Right renal cortex interstitium (tissue), 3 donors: ENCODE measurements around the gene PAEP. TPM values are rescaled to one million over a fixed set of nuclear protein-coding genes. Genes with fewer than 3 reads are reported as not detected.
"Not testable (repeated sequence)": the region's sequence is repeated elsewhere in the genome, so short reads cannot be mapped to it uniquely, and the experiment has no call there.

Experiments
- DNase-seq, 3 donors: peaks; one replicate each; pipeline ENCODE4 v3.0.0-alpha.2; 2013; ENCODE audit warnings: low read depth in 3 of 3, low spot score in 2 of 3
- polyA plus RNA-seq, 3 donors: library from polyadenylated mRNA; unstranded; fragments of 120-200 nt; gene quantifications; one replicate each; pipeline ENCODE4 v1.2.1, GENCODE V29; 2013; ENCODE audit not compliant: insufficient read length in 3 of 3

Gene PAEP
- polyA plus RNA-seq = under 1 TPM in 1 of 3 donors, not detected in 2; 0.28 TPM

- no peak for DNase-seq
Measured at GRCh38 chr9:135561391-135562234, at the start of gene PAEP. TSS of gene PAEP (plus strand) at chr9:135561756.

- DNase-seq = no peak
Measured at GRCh38 chr9:135512241-135512603, 49.3 kb upstream of the PAEP start.

DNA sequence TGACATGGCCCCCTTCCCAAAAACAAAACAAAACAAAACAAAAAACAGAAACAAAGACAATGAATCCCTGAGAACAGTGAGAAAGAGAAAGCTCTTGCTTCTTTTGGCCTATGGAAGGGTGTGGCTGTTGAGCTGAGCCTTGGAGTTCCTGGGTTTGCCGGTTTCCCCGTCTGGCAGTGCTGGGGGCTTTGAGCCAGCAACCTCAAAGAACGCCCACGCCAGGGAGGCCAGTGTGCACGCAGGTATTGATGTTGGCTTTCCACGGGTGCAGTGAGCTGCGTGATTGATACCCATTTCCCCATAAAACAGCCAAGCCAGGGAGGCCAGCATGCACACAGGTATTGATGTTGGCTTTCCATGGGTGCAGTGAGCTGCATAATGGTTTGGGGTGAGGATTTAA, 48.7 kb upstream of the PAEP start:
- no peak for DNase-seq

DNA sequence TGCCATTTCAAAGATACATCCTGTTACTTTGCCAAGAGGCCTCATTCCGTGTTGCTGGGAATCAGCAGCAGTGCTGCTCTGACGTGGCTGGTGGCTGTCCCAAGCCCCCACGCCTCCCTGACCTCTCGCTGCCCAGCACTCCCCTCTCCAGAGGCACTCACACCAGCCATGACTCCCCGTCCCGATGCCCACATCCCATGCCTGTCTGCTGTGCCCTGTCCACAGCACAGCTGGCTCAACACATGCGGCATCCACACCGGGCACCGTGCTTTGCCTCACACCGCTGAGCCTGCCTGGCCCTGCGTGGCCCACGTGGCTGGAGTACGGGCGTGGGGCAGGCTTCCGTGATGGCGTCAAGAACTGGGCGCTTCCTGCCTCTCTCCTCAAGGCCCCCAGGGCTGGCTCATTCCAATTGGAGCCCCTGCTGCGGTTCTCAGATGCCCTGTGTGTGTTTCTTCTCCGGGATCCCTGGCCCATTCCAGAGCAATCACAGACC, 48.2 kb upstream of the PAEP start:
- DNase-seq = no peak

DNA sequence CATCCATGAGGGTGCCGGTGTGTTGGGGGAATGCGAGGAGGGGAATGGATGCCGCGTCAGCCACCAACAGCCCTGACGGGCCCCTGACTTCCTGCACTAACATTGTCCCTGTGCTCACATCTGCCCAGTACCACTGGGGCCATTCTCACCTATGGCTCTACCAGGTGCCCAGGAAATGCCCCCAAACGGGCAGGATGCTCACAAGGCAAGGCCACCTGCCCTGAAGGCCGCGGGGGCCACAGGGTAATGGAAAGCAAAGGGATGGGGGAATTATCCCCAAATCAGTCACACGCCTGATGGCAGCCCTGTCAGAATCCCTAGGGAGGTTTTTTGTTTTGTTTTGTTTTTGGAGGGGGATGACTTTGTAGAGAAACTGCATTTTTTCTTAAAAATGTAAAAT, 47.6 kb upstream of the PAEP start:
- DNase-seq = not testable (repeated sequence)

GRCh38 chr9:135514342-135515082, 47.0 kb upstream of the PAEP start:
- DNase-seq = no peak

- DNase-seq = no peak
Measured at GRCh38 chr9:135515083-135515951, 46.2 kb upstream of the PAEP start.

GRCh38 chr9:135516132-135516860, 45.3 kb upstream of the PAEP start:
- no peak for DNase-seq

- DNase-seq = no peak
Measured at GRCh38 chr9:135517407-135517822, 44.1 kb upstream of the PAEP start.

- DNase-seq = no peak
Measured at GRCh38 chr9:135519179-135519971, 42.2 kb upstream of the PAEP start.

GRCh38 chr9:135520916-135521607, 40.5 kb upstream of the PAEP start, which contains the start of gene LCN1:
TSS of gene LCN1 (plus strand) at chr9:135521440. CDS start at chr9:135521498, 58 bp downstream.
- no peak for DNase-seq

DNA sequence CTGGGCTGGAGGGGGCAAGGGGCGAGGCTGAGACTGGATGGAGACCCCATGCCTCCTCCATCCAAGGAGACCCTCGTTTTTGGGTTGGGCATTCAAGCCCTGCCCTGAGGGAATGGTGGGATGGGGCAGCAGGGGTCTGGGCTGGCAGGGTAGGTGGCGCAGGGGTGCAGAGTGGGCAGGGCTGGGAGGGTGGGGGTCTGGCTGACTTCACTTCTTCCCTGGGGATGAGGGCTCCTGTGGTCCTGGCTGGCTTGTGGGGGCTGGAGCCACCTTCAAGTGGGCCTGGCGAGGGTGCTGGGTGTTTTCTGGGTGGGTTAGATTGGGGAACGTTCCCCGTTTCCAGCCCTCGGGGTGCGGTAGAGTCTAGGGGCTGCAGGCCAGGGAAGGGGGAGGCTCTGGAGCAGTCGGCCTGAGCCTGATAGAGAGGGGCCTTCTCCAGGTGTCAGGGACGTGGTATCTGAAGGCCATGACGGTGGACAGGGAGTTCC, 39.9 kb upstream of the PAEP start:
- DNase-seq = no peak

DNA sequence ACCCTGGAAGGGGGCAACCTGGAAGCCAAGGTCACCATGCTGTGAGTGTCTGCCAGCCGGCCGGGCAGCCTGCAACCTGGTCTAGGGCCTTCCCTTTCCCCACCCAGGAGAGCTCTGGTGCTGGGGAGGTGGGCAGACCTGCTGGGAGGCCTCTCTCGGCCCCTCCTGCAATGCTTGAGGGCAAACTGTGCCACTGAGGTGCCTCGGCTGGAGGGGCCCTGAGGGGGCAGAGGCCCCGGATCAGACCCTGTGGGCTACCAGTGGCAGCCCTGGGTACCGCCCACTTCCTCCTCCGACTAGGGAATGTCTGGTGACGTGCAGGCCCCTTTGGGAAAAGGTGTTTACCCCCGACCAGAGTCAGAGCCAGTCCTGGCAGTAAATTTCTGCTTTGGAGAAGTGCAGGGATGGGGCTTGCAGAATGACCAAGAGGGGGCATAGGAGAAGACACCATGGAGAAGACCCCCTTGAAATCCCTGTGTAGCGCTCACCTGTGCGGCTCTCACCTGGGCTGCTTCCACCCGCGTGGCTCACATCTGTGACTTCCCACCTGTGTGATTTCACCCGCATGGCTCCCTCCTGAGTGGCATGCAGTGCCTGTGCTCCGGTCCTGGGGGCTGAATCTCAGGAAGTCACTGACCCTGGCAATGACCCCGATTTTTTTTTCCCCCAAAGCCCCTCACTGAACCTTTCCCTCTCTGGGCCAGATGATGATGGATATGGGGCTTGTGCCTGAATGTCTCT, 39.2 kb upstream of the PAEP start:
- no peak for DNase-seq

GRCh38 chr9:135522931-135523330, 38.6 kb upstream of the PAEP start:
- DNase-seq = no peak

GRCh38 chr9:135523521-135524129, 37.9 kb upstream of the PAEP start:
- DNase-seq = no peak

DNA sequence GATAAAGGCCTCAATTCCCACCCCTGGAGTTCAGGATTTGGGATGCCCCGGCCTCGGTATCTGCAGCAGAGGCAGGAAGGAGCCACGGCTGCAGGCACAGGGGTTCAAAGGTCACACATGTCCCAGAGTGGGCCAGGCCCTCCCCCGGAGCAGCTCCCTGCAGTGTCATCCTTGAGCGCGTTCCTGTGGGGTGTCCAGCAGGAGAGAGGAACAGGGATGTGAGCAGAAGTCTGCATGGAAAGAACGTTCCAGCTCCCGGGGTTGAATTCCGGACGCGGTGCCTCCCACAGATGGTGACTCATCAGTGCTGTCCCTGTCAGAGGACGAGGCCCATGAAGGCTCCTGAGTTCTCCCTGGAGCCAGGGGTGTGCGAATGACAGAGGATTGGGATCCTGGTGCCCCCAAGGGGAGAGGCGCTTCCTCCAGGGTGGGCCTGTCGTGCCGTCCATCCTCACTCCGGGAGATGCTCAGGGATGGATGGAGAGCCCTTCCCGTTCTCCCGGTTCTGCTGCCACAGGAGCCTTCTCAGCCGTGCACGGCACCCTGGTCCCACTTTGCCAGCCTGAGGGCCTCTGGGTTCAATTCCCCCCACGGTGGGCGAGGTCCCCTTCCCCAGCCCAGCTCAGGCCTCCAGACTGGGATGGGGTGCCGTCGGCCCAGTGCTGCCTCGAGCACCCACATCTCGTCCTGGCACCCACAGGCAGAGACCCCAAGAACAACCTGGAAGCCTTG, 37.3 kb upstream of the PAEP start:
- no peak for DNase-seq
